Central memory CD4-positive, alpha-beta T cell (primary cell): ENCODE results near the gene PHC1.

ENCODE experiments used
- DNase-seq: peaks from one replicate; pipeline ENCODE4 v3.0.0; 2022

Gene PHC1

DNA sequence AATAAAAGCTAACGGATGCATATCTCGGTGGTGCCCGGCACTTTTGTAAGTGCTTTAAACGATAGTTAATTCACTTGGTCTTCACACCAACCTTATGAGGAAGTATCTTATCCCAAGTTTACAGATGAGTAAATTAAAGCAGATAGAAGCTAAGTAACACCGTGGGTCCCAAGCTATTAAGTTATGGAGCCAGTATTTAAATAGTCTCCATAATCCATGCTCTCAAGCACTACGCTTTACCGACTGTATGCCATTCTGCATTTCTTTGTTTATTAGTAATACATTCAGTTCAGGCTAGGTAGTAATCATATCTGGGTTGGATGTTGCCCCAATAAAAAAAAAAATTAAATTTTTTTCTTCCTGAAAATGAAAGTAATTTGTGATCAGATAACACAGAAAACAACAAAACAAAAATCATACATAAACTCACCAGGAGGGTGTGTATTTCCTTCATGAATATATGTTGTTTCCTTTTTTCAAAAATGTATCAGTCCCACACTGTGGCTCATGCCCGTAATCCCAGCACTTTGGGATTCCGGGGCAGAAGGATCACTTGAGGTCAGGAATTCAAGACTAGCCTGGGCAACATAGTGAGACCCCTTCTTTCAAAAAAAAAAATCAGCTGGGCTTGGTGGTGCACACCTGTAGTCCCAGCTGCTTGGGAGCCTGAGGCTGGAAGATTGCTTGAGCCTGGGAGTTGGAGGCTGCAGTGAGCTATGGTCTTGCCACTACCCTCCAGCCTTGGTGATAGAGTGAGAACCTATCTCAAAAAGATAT is 36.6 kb downstream of the PHC1 start:
- peak; percentile 70 for DNase-seq

DNA sequence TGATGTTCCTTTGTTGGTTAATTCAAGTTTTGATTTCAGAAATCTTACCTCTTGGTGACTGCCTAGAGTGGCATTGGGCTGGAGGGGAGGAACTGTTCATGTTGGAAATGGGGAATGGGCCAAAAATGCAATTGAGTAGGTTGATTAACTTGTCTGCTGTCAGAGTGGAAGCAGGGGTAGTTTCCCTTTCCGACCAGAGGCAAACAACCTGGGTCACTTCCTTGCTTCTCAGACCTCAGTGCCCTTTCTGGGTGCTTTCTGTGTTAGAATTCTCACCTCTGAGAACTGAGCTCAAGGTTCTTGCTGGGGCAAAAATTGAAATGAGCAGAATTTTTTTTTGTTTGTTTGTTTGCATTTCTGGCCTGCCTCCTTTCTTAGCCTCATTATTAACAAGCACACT is 37.4 kb downstream of the PHC1 start:
- DNase-seq: peak; percentile 26

DNA sequence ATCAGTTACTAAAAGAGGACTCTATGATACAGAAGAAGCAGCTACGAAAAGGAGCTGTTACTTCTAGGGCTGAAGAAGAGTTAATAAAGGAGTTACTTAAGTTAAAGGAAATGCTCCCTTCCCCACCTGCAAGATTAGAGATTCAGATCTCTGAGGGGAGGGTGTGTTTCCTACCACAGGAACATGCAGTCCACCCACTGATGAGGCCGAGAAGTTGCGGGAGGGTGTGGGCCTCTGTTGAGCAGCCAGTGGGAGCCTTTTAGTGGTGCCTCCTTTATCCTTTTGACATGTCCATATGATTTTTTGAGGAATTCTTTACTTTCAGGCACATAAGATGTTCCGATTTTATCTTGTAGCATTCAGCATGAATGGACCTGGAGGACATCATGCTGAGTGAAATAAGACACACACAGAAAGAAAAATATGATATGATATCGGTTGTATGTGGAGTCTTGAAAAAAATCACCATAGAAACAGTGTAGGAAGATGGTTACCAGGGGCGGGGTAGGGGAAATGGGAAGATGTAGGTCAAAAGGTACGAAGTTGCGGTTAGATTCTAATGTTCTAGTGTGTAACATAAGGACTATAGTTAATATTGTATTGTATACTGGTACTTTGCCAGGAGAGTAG is 39.6 kb downstream of the PHC1 start:
- peak; percentile 92 for DNase-seq

DNA sequence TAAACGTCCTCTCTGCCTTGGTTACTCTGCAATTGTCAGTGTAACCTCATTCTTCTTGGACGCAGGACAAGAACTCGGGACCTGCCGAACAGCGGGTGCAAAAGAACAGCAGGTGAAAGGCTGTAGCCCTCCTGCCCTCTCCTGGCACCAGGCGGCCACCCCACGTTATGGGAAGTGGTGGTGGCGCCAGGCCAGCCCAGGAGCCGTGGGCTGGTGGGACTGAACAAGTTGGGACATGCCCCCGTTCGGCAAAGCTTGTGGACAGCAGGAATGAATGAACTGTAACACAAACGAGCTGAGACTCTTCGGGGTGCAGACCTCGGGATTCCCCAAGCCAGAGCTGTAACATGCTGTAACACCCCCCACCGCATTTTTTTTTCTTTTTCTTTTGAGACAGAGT is 41.8 kb downstream of the PHC1 start:
- no peak for DNase-seq

DNA sequence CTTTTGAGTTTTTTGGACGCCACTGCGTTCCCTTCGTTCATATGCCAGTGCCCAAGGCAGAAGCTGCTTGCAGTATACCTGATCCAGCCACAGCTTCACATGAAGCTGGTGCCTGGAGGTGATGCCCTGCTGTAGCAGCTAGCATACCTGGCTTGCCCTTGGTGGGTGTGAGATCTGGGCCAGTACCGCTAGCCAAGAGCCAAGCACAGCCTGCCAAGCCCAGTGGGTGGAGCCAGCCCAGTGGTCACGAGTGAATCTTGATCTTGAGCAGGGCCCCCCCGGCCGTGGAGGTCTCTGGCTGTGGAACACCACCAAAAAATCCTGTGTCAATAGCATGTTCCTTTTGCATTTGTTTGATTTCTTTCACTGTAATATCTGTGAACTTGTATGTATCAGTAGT is 42.5 kb downstream of the PHC1 start:
- no peak for DNase-seq

DNA sequence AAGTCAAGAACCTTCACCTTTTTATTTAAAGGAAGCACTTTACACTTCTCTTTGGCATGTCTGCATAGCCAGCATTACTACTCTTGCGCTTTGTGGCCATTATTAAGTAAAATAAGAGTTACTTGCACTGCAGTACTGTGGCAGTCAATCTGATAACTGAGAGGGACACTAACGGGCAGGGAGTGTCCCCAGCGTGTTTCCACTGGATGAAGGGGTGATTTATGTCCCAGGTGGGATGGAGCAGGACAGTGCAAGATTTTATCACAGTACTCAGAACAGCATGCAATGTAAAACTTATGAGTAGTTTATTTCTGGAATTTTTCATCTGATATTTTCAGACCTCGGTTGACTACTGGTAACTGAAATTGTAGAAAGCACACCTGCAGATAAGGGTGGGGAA is 43.3 kb downstream of the PHC1 start:
- no peak for DNase-seq

DNA sequence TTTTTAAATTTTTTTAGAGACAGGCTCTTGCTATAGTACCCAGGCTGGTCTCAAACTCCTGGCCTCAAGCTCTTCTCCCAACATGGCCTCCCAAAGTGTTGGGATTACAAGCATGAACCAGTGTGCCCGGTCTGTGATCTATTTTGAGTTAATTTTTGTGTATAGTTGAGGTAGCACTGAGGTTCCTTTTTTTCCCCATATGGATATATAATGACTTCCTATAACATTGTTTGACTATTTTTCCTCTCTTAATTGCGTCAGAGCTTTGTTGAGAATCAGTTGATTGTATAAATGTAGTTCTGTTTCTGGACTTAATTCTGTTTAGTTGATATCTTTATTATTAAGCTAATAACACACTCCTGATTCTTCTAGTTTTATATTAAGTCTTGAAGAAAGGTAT is 43.8 kb downstream of the PHC1 start:
- no peak for DNase-seq

DNA sequence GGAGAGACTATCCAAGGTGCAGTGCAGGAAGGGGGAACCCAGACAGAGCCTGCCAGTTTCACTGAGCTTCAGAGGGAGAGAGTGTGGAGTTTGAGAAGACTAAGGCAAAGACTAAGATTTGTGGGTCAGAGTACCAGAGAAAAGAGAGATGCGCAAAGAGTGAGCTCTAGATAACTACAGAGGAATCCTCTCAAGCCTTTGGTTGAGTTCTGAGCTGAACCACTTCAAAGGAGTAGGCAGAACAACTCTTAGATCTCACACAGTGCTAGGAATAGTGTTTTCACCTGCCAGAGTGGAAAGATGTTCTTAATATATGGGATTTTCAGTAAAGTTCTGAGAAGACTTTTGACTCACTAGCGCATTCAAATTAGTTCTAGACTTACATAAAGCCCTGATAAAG is 45.9 kb downstream of the PHC1 start:
- DNase-seq: peak; percentile 48

DNA sequence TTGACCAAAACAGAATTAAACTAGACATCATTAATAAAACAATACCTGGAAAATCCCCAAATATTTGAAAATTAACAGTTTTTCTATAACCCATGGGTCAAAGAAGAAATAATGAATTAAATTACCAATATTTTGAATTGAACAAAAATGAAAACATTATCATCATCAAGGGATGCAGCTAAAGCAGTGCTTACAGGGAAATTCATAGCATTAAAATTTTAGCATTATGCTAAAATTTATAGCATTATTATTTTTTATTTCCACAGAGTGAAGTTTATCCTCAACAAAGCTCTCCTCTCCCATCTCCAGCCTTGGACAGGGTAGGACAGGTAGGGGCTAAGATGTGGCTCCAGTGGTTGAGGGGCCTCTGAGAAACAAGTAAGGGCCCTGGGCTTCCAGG is 54.5 kb downstream of the PHC1 start:
- DNase-seq: no peak

DNA sequence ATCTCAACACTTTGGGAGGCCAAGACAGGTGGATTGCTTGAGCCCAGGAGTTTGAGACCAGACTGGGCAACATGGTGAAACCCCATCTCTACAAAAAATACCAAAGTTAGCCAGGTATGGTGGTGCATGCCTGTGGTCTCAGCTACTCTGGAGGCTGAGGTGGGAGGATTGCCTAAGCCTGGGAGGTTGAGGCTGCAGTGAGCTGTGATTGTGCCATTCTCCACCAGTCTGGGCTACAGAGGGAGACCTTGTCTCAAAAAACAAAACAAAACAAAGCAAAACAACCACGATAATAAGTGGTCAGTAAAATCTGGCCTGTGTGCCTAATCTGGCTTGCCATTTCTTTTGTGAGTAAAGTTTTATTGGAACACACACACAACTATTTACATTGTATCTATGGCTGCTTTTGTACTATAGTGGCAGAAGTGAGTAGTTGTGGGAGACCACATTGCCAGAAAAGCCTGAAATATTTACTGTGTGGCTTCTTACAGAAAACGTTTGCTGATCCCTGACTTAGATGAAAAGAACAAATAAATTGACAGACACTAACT is 55.6 kb downstream of the PHC1 start:
- DNase-seq: no peak

DNA sequence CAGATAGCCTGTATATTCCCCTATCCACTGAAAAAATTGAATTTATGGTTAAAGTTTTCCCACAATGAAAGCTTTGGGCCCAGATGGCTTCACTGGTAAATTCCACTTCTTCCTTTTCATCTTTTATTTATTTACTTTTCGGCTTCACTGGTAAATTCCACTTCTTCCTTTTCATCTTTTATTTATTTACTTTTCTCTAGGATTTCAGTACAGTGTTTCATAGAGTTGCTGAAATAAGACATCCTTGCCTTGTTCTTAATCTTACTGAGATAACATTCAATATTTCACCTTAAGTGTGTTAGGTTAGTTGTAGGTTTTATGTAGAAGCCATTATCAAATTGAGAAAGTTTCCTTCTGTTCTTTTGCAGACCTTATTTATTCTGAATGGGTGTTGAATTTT is 56.1 kb downstream of the PHC1 start:
- no peak for DNase-seq

DNA sequence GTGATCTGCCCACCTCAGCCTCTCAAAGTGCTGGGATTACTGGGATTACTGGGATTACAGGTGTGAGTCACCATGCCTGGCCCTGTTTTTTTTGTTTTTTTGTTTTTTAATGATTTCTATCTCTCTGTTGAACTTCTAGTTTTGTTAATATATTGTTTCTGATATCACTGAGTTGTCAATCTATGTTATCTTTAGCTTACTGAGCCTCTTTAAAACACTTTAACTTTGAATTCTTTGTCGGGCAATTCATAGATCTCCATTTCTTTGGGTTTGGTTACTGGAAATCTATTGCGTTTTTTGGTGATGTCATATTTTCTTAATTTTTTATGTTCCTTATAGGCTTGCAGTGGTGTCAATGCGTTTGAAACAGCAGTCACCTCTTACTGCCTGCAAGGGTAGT is 65.8 kb downstream of the PHC1 start:
- no peak for DNase-seq

DNA sequence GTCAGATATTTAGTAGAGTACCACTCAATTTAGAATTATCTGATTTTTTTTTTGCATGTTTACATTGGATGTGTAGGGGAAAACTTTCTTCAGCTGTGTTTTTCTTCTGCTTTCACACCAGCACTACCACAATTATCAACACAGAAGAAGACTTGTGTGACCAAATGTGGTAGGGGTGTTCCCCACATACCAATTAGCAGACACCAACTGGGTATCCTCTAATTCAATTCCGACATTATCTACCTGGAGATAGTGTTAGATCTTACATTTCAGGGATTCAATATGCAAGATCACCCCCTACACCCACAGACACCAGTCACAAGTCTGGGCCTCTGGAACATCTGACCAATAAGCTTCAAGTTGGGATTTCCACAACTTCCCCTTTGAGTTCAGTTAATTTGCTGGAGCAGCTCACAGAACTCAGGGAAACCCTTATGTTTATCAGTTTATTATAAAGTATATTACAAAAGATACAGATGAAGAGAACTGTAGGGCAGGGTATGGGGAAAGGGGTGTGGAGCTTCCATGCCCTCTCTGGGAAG is 71.0 kb downstream of the PHC1 start:
- no peak for DNase-seq

DNA sequence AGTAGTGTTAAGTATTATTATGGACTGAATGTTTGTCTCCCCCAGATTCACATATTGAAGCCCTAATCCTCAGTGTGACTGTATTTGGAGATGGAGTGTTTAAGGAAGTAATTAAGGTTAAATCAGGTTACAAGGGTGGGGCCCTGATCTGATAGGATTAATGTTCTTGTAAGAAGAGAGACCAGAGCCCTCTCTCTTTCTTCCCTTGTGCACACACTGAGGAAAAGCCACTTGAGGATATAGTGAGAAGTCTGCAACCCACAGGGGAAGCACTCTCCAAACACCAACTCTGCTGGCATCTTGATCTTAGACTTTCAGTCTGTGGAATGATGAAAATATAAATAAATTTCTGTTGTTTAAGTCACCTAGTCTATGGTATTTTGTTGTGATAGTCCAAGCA is 72.9 kb downstream of the PHC1 start:
- DNase-seq: no peak

DNA sequence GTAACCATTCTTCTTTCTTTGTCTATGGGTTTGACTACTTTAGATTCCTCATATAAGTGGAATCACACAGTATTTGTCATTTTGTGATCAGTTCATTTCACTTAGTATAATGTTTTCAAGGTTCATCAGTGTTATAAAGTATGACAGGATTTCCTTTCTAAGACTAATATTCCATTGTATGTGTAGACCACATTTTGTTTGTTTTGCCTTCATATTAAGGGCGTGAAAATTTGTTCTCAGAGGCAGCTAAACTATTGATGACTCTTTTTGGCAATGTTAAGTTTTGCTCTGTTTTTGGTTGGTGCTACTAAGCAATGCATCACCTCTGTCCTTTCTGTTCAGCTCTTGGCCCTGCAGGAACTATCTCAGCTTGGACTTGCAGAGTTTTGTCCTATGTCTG is 73.4 kb downstream of the PHC1 start:
- DNase-seq: no peak

DNA sequence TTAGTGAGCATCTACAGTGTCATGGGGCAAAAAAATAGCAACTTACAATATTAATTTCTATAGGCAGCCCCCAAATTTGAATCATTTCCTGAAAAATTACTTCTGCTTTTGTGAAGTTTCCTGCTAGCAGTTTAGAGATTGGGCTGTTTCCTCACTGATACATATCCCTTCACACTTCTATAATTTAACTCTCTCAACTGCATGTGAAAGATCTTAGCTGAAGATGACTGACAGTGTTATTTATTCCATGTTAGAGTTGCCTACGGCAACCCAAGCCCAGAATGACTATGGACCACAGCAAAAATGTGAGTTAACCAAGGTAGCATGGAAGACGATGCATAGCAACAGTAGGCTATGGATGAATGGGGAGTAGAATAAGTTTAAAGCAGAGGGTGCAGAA is 75.1 kb downstream of the PHC1 start, which contains the start of gene KLRG1:
Gene KLRG1 (plus strand): TSS at position 134 of the 400 bp plus-strand sequence. CDS start 90 bp downstream, at position 224.
- no peak for DNase-seq
